Heart left ventricle (tissue), 16 donors: ENCODE measurements around the gene NFXL1. TPM values are rescaled to one million over a fixed set of nuclear protein-coding genes. Genes with fewer than 3 reads are reported as not detected.

Source experiments
- ATAC-seq, 4 donors: fragments of 200-7000 bp; cut with Tn5 transposase; one replicate each; pipeline ENCODE4 v1.9.1; 2020 to 2022; ENCODE audit warnings: moderate library complexity in 4 of 4, mild to moderate bottlenecking in 3 of 4, moderate number of reproducible peaks in 1 of 4
- DNase-seq, 5 donors: peaks; one replicate each; pipeline ENCODE4 v3.0.0-alpha.2; 2020
- H3K27ac ChIP-seq, 12 donors: fragments of 200-600 bp; sonication (generic) in 4 of 12; one replicate each; pipeline versions ENCODE4 v1.5.0 to v1.8.0; 2016 to 2022; ENCODE audit warnings: mild to moderate bottlenecking in 2 of 12
- H3K27me3 ChIP-seq, 9 donors: fragments of 200-600 bp; sonication (generic) in 2 of 9; one replicate each; pipeline versions ENCODE4 v1.5.1 to v1.8.0; 2016 to 2022; ENCODE audit warnings: mild to moderate bottlenecking in 3 of 9
- H3K36me3 ChIP-seq, 9 donors: fragments of 200-600 bp; sonication (generic) in 2 of 9; one replicate each; pipeline versions ENCODE4 v1.5.0 to v1.8.0; 2018 to 2022; ENCODE audit warnings: mild to moderate bottlenecking in 2 of 9
- H3K4me1 ChIP-seq, 12 donors: fragments of 200-600 bp; sonication (generic) in 4 of 12; one replicate each; pipeline versions ENCODE4 v1.5.0 to v1.8.0; 2016 to 2022; ENCODE audit warnings: mild to moderate bottlenecking in 3 of 12
- H3K4me3 ChIP-seq, 12 donors: fragments of 200-600 bp; sonication (generic) in 4 of 12; one replicate each; pipeline versions ENCODE4 v1.5.0 to v1.8.0; 2017 to 2022; ENCODE audit warnings: mild to moderate bottlenecking in 9 of 12, moderate library complexity in 4 of 12
- H3K9me3 ChIP-seq, 12 donors: fragments of 200-600 bp; sonication (generic) in 4 of 12; one replicate each; pipeline versions ENCODE4 v1.5.0 to v1.8.0; 2016 to 2022; ENCODE audit warnings: mild to moderate bottlenecking in 1 of 12
- CTCF ChIP-seq, 12 donors: fragments of 200-600 bp; sonication (generic) in 4 of 12; IDR thresholded peaks; one replicate each; pipeline versions ENCODE4 v1.5.0 to v1.8.0; 2018 to 2022; ENCODE audit warnings: antibody characterized with exemption in 12 of 12, mild to moderate bottlenecking in 5 of 12
- POLR2A ChIP-seq, 2 donors: fragments of 450-650 bp; IDR thresholded peaks; one replicate each; pipeline ENCODE4 v1.6.1; 2017; ENCODE audit warnings: antibody characterized with exemption in 2 of 2, mild to moderate bottlenecking in 2 of 2, moderate library complexity in 2 of 2
- WGBS, 4 donors: extraction: QIAGEN DNeasy Blood & Tissue Kit in 2 of 4; methylation state at CpG; one replicate each; pipeline versions ENCODE4 v1.1.5 to v1.1.7; 2013 to 2018; 5-methylcytosine and 5-hydroxymethylcytosine counted together
- intact Hi-C, 10 donors: fragments of 100-400 bp; cut with DNase I; formaldehyde crosslinking; loops; one replicate each; pipeline versions ENCODE4 v1.11.1 to v1.14.2; 2022
- polyA plus RNA-seq, 2 donors: library from polyadenylated mRNA; stranded (reverse); fragments of 200-250 nt; gene quantifications; one replicate each; pipeline ENCODE4 v1.2.3, GENCODE V29; 2013
- total RNA-seq, 9 donors: library from RNA; depleted of rRNA in 2 of 9; stranded (reverse); fragments of >200 nt in 2 of 9; fragmentation: NEBNext Ultra II Directional in 3 of 9; extraction: Animal tissue kit (Norgen Biotek cat#: 25700) in 3 of 9; gene quantifications; one replicate each; pipeline versions ENCODE4 v1.1.0 to v1.2.4, GENCODE V29; 2016 to 2023
- donor health status: ischemic (EF 13 %, LVEDD 7.1; RV severe dilation, severe dysfunction).
- donor health status: healthy with polysubstance abuse.
- donor health status: DM: no; HTN: yes; CAD: no.
- donor health status: DM: no; HTN: no; CAD: no.
- donor health status: ischemic (EF 25% LVEDD 6.9; RV normal size, moderate dysfunction).
- donor health status: ischemic (EF 25% LVEDD 5.7; RV mildly dilated, moderate dysfunction).
- donor health status: healthy.
- donor health status: DM: yes; HTN: yes; CAD: no.
- donor health status: ischemic (EF 35%, LVEDD 5.7; RV mildly dilated, moderate dysfunction).
- donor health status: nonischemic (EF 11% LVEDD 7.7; RV severe dilation, severe dysfunction).
- donor health status: DM: yes; HTN: yes; CAD: no.
- donor health status: PGD.
- donor health status: ischemic (EF 29% LVEDD 5.4; RV normal size, mild dysfunction).
- donor health status: nonischemic (EF 23%, LVEDD 6.1; RV moderate dilation, normal function).

The NFXL1 gene
- total and polyA plus RNA-seq, 11 donors, result 2.8 to 7.3 (median 5.3) TPM

- H3K4me3 ChIP-seq, result peak overlapping the region; percentile 43 to 96 (median 88)
- DNase-seq (no peak), ATAC-seq (no peak)
- peaks cover 0 to 9% (median 0%) of the 10 kb centered on the region in 12 donors for H3K9me3 ChIP-seq
- TF ChIP-seq POLR2A (IDR thresholded peaks at IDR 0.05), result no peak
- TF ChIP-seq CTCF (IDR thresholded peaks at IDR 0.05), result no peak
- intact Hi-C loops, result loop anchor here in 4 of 10 donors (5.0 to 10.0 kb wide), 3 partner anchors 61 to 429 kb away; partner anchors contain the start of gene ATP10D (in 3 of the 4)
- H3K36me3 ChIP-seq, result peaks cover 0 to 34% (median 22%) of the 10 kb centered on the region in 9 donors
- peaks cover 0 to 26% (median 12%) of the 10 kb centered on the region in 12 donors for H3K4me1 ChIP-seq
- H3K27ac ChIP-seq, result peak overlapping the region in 1 of 12 donors; percentile 76
- 21 to 35% (median 28%) methylated on average over 4 of the region's 4 CpGs for WGBS, 4 donors
- H3K27me3 ChIP-seq, result no peaks in the 10 kb centered on the region
Observed at GRCh38 chr4:47913330-47913729, 1.1 kb downstream of the NFXL1 start.

- intact Hi-C loops, result loop anchor here in 1 of 10 donors (5.0 kb wide), 1 partner anchor 35 kb away; no protein-coding TSS in a partner anchor
- peaks cover 0 to 8% (median 0%) of the 10 kb centered on the region in 12 donors for H3K4me1 ChIP-seq
- WGBS, 4 donors, result 0 to 57% (median 28%) methylated on average over 1 of the region's 1 CpG
- no peak overlapping the region for H3K27ac ChIP-seq
- TF ChIP-seq CTCF (IDR thresholded peaks at IDR 0.05) (no peak), POLR2A (IDR thresholded peaks at IDR 0.05) (no peak)
- H3K9me3 ChIP-seq, result no peaks in the 10 kb centered on the region
- no peak overlapping the region for H3K4me3 ChIP-seq
- no peaks in the 10 kb centered on the region for H3K27me3 ChIP-seq
- DNase-seq (no peak), ATAC-seq (no peak)
- H3K36me3 ChIP-seq, result peaks cover 0 to 93% (median 71%) of the 10 kb centered on the region in 9 donors
Observed at GRCh38 chr4:47907089-47907646, 7.2 kb downstream of the NFXL1 start.

GRCh38 chr4:47899639-47900038 is 14.7 kb downstream of the NFXL1 start:
- H3K4me1 ChIP-seq, result no peaks in the 10 kb centered on the region
- no peak for DNase-seq
- H3K27ac ChIP-seq, result no peak overlapping the region
- peaks cover 0 to 98% (median 88%) of the 10 kb centered on the region in 9 donors for H3K36me3 ChIP-seq
- H3K9me3 ChIP-seq, result no peaks in the 10 kb centered on the region
- H3K27me3 ChIP-seq, result no peaks in the 10 kb centered on the region
- intact Hi-C loops, result no loop called here
- whole genome bisulfite sequencing, 4 donors, result 77 to 91% (median 83%) methylated on average over 1 of the region's 1 CpG
- ATAC-seq, result no peak
- no peak overlapping the region for H3K4me3 ChIP-seq
- no peak for TF ChIP-seq CTCF (IDR thresholded peaks at IDR 0.05)
- TF ChIP-seq POLR2A (IDR thresholded peaks at IDR 0.05), result no peak

GRCh38 chr4:47891928-47892327 is 22.5 kb downstream of the NFXL1 start:
- H3K4me3 ChIP-seq, result no peak overlapping the region
- intact Hi-C loops, result no loop called here
- H3K27ac ChIP-seq, result no peak overlapping the region
- H3K27me3 ChIP-seq, result no peaks in the 10 kb centered on the region
- ATAC-seq (no peak), DNase-seq (no peak)
- WGBS, 4 donors, result 92 to 100% (median 98%) methylated on average over 1 of the region's 1 CpG
- TF ChIP-seq POLR2A (IDR thresholded peaks at IDR 0.05) (no peak), CTCF (IDR thresholded peaks at IDR 0.05) (no peak)
- H3K4me1 ChIP-seq, result no peaks in the 10 kb centered on the region
- H3K9me3 ChIP-seq, result no peaks in the 10 kb centered on the region
- peaks cover 0 to 100% (median 92%) of the 10 kb centered on the region in 9 donors for H3K36me3 ChIP-seq
